OCI-LY3 (cell line): Measurements from ENCODE around the gene CHN2.

Source experiments
- EZH2phosphoT487 ChIP-seq: fragments of 200-600 bp; shearing (Covaris generic); IDR thresholded peaks from 2 replicates; pipeline ENCODE4 v1.6.1; 2018; ENCODE audit warnings: antibody characterized with exemption, mixed run types, low read depth
- TF ChIP-seq, protein P1 (sequence below): fragments of 200-600, 300-600 bp; sonication (generic); IDR thresholded peaks from 2 replicates; pipeline ENCODE4 v1.5.1; 2014; ENCODE audit warnings: antibody characterized with exemption, low read length, low read depth

DNA sequence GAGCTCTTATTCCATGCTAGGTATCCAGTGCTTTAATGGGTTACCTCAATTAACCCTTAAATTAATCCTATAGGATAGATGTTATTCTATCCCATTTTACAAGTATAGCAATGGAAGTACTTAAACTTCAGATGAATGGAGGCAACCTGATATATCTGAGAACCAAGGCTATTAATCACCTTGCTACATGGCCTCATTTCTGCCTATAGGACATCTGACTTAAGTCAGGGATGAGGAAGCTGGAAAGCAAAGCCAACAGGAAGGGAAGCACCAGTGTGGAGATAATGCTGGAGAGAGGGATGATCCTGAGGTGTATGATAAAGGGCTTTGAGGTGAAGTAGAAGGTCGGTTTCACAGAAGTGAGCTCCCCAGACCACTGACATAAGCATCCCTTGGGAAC is 132.3 kb downstream of the CHN2 start:
- TF ChIP-seq, protein P1, sequence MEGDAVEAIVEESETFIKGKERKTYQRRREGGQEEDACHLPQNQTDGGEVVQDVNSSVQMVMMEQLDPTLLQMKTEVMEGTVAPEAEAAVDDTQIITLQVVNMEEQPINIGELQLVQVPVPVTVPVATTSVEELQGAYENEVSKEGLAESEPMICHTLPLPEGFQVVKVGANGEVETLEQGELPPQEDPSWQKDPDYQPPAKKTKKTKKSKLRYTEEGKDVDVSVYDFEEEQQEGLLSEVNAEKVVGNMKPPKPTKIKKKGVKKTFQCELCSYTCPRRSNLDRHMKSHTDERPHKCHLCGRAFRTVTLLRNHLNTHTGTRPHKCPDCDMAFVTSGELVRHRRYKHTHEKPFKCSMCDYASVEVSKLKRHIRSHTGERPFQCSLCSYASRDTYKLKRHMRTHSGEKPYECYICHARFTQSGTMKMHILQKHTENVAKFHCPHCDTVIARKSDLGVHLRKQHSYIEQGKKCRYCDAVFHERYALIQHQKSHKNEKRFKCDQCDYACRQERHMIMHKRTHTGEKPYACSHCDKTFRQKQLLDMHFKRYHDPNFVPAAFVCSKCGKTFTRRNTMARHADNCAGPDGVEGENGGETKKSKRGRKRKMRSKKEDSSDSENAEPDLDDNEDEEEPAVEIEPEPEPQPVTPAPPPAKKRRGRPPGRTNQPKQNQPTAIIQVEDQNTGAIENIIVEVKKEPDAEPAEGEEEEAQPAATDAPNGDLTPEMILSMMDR: no peak
- TF ChIP-seq EZH2phosphoT487: no peak
